HG02938 (cell line): ENCODE measurements around the gene ATP5F1C.
"Not testable (repeated sequence)": the region's sequence is repeated elsewhere in the genome, so short reads cannot be mapped to it uniquely, and the experiment has no call there.

Experiments used
- ATAC-seq: cut with Tn5 transposase; IDR thresholded peaks from one replicate; pipeline ENCODE4 v1.9.1; 2021; ENCODE audit warnings: mild to moderate bottlenecking, moderate library complexity; ENCODE audit not compliant: unreplicated experiment

ATP5F1C gene

GRCh38 chr10:7787857-7788638, at the start of gene ATP5F1C, which contains the start of gene KIN:
ATP5F1C (plus strand) TSS chr10:7788177; CDS start chr10:7788208, 31 bp downstream.
KIN (minus strand) TSS chr10:7787993; CDS start chr10:7787933, 60 bp downstream.
- peak; percentile 92 for ATAC-seq

GRCh38 chr10:7738536-7739407, 49.2 kb upstream of the ATP5F1C start:
- no peak for ATAC-seq

DNA sequence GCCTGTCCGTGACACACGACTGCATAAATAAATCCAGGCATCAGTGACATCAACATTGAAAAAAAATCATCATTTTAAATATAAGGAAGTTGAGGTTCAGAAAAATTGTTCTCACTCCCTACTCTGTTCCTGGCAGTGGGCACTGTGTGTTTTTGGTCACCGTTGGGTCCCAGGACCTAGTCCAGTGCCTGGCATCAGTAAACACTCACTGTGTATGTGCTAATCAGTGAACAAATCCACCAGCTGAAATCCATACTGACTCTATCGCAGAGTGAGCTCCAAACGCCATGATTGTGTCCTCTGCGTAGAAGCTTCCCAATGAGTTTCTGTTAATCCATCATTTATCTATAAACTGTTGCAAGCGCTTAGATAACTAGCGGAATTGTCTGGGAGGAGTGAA, 43.7 kb upstream of the ATP5F1C start:
- no peak for ATAC-seq

DNA sequence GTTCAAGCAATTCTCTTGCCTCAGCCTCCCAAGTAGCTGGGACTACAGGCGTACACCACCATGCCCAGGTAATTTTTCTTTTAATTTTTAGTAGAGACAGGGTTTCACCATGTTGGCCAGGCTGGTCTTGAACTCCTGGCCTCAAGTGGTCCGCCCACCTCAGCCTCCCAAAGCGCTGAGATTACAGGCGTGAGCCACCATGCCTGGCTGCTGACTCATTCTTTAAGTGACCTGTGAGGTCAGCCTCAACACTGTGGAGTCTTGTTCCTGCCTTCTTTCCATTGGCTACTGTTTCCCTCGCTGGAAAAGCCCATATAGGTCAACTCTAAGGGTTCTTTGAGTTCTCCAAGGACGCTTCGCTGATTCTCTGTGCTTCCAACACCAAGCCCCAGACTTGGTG, 39.3 kb upstream of the ATP5F1C start:
- ATAC-seq, result not testable (repeated sequence)

- ATAC-seq, result no peak
These were observed 37.8 kb upstream of the ATP5F1C start for GRCh38 chr10:7750222-7750621.

- ATAC-seq, result no peak
These were observed 35.7 kb upstream of the ATP5F1C start for GRCh38 chr10:7752251-7752650.

GRCh38 chr10:7755103-7755502, 32.9 kb upstream of the ATP5F1C start:
- ATAC-seq, result no peak

DNA sequence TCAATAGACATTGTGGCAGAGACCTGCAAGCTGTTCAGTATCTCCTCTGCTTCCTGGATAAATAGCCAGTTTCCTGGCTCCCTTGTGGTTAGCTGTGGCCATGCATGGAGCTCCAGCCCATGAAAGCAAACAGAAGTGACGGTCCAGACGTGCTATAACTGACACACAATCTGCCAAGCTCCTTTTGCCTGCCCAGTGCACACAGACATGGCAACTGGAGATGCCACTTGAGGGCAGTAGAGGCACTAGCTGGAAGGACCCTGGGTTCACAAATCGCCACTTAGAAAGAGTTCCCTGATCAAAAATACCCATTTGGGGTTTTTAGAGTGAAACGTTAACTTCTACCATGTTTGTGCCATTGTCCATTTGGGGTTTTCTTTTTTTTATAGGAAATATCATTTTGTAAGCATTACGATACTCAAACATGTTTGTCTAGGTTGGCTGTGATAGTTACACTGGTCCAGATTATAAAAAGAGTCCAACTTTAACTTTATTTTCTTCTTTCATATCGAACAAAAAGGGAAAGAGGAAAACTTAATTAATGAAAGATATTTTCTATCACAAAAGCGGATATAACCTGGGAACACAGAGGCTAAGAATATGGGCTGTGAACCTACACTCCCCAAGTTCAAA, 31.5 kb upstream of the ATP5F1C start:
- ATAC-seq, result peak; percentile 56

GRCh38 chr10:7763929-7764328, 24.0 kb upstream of the ATP5F1C start:
- ATAC-seq, result no peak

DNA sequence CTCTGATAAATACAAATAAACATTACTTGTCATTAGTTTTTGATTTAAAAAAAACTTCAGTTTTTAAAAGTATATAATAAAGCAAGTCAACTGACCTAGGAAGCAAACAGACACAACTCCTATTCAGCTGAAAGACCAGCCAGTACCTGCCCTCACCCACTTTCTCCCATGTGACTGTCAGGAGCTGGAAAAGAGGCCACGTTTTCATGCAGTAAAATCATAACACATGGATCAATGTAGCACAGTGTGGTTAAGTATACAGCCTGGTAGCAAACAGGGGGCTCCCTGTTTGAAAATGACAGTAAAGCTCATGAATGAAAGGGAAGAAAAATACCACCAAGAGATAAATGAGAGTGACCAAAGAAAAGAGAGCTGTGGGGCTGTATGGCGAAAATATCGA, 21.7 kb upstream of the ATP5F1C start:
- no peak for ATAC-seq

DNA sequence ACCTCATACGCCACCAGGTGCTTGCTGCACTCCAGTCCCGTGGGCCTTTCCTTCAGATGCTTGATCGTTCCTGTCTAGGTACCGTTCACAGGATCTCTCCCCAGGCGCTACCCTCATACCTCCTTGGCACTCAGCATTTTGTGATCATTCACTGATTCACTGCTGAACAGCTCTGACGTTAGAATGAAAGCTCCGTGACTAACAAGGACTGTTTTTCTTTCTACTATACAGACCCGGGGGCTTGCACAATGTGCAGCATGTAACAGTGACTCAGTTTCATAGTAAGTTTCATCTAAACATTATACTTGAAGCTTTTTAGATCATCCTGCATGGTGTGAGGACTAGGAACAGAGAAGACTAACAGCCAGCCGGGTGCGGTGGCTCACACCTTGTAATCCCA, 20.8 kb upstream of the ATP5F1C start:
- no peak for ATAC-seq

GRCh38 chr10:7768417-7768816, 19.6 kb upstream of the ATP5F1C start:
- ATAC-seq, result no peak

DNA sequence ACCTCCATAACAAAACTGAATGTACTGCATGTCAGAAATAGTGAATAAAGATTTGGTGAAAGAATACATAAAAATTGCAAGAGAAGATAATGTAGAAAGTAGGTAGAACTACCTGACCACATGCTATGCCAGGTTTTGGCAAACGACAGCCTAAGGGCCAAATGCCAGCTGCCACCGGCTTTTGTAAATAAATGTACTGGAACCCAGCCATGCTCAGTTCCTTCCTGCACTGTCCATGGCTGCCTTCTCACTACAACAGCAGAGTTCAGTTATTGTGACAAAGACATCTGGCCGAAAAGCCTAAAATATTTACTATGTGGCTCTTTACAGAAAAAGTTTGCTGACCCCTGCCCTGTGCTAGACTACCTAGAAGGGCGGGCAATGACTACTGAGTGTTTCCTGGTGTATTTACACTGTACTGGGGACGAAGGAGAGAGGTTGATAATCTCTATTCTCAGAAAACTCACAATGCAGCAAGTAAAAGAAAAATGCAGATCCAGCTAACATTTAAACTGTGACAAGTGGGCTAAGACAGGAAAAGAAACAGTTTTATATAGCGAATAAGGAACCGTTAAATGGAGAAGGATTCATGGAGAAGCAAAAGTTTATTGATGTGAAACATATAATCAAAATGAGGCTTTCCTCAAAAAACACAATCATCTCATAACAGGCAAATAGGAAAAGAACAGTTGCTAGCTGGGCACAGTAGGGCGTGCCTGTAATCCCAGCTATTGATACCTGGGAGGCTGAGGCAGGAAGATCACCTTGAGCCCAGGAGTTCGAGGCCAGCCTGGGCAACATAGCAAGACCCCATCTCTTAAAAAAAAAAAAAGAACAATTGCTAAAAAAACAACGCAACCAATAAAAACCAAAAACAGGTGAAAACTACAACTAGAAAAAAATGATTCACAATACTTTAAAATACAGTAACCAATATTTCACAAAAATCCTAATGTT, 13.9 kb upstream of the ATP5F1C start:
- no peak for ATAC-seq

- no peak for ATAC-seq
These were observed 11.2 kb upstream of the ATP5F1C start for GRCh38 chr10:7776777-7777176.

DNA sequence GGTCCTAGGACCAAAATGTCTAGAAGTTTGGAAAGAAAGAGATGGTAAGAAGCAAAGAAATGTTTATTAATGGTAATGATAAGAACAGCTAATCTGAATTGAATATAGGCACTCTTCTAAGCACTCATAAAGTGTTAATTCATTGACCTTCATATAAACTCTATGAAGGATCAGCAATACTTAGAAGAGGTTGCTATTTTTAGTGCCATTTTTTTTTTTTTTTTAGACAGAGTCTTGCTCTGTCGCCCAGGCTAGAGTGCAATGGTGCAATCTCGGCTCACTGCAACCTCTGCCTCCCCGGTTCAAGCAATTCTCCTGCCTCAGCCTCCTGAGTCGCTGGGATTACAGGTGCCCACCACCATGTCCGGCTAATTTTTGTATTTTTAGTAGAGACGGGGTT, 5.8 kb upstream of the ATP5F1C start:
- not testable (repeated sequence) for ATAC-seq

DNA sequence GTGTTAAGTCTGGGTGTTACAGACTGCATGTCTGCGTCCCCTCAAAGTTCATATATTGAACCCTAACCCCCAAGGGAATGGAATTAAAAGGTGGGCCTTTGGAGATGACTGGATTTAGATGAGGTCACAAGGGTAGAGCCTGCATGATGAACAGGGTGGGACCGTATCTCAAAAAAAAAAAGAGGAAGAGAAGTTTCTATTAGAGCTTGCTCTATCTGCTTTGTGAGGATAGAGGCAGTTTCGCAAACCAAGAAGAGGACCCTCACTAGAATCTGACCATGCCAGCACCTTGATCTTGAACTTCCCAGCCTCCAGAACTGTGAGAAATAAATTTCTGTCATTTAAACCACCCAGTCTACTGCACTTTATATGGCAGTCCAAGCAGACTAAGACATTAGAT, 1.5 kb upstream of the ATP5F1C start:
- ATAC-seq, result no peak

DNA sequence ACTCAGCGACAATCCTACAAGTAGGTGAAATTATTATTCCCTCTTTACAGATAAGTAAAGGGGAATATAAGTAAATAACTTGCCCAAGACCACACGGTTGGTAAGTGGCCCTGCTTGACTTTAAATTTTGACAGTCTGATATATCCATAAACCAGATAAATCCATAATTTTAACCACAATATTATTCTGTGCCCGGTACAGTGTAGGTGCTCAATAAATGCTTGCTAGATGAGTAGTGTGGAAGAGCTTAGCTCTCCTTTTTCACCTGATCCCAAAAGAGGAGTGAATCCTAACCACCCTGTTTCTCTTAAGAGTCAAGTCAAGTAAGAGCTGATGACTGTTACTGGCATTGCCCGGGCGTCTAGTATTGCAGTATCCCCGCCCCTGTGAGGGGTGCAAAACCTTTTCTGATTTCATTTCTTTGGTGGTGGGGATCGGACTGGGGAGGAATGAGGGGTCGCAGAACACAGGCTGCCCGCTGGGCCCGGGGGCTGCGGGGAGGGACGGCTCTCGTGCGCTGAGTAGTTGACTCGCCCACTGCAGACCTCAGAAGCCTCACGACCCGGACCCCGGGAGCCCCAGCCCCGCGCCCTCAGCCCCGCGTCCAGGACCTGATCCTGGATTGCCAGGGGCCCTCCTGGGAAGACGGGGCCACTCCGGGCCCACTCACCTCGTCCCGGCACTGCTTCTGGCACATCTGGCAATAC, 674 bp upstream of the ATP5F1C start:
- peak; percentile 15 for ATAC-seq

GRCh38 chr10:7788639-7789286, 786 bp downstream of the ATP5F1C start:
- ATAC-seq, result peak; percentile 6

DNA sequence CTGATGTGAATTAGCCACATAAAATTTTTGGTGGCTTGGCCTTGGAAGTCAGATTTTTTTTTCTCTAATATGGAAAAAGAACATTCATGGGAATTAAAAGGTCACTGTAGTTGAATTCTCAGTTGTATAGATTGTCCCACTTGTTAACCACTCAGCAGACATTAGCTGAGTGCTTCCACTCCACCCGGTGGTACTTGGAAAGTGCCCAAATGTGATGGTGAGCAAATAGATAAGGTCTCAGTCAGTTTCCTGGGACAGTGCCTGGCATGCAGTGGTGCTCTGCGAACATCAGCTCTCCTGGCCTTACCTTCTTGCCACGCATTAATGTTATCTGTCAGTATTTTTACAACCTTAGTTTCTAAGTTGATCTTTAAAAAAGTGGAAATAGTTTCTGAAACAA, 1.4 kb downstream of the ATP5F1C start:
- no peak for ATAC-seq
